Adrenal gland (tissue), 19 donors: Measurements from ENCODE around the gene TSPAN32. TPM values are rescaled to one million over a fixed set of nuclear protein-coding genes. Genes with fewer than 3 reads are reported as not detected.

ENCODE experiments used
- DNase-seq, 7 donors: peaks; one replicate each; pipeline ENCODE4 v3.0.0-alpha.2; 2019 to 2020
- H3K27ac ChIP-seq, 5 donors: fragments of 200-600 bp; sonication (generic) in 4 of 5; 1 replicate in 3 of 5; 2 replicates in 2 of 5; pipeline versions ENCODE4 v1.5.1 to v1.8.0; 2016 to 2020; ENCODE audit warnings: mild to moderate bottlenecking in 1 of 5
- H3K27me3 ChIP-seq: fragments of 200-600 bp; 2 replicates; pipeline ENCODE4 v1.8.0; 2021
- H3K36me3 ChIP-seq, 2 donors: fragments of 200-600 bp; replicated peaks in 1 of 2; 1 replicate in 1 of 2; 2 replicates in 1 of 2; pipeline versions ENCODE4 v1.5.1 to v1.8.0; 2018 to 2022
- H3K4me1 ChIP-seq, 2 donors: fragments of 200-600 bp; replicated peaks in 1 of 2; 1 replicate in 1 of 2; 2 replicates in 1 of 2; pipeline versions ENCODE4 v1.5.1 to v1.8.0; 2018 to 2021
- H3K4me3 ChIP-seq, 4 donors: fragments of 200-600 bp; sonication (generic) in 3 of 4; one replicate each; pipeline ENCODE4 v1.5.1; 2016 to 2018
- H3K9me3 ChIP-seq, 3 donors: fragments of 200-600 bp; sonication (generic) in 1 of 3; replicated peaks in 1 of 3; 1 replicate in 2 of 3; 2 replicates in 1 of 3; pipeline versions ENCODE4 v1.5.1 to v1.8.0; 2016 to 2021
- CTCF ChIP-seq, 6 experiments: fragments of 450-650 bp in 4 of 6; fragments of 200-600 bp in 2 of 6; sonication (generic) in 1 of 6; IDR thresholded peaks; 1 replicate in 5 of 6; 2 replicates in 1 of 6; pipeline versions ENCODE4 v1.5.1 to v1.8.0; 2016 to 2021; ENCODE audit warnings: antibody characterized with exemption in 6 of 6, mild to moderate bottlenecking in 2 of 6, moderate library complexity in 1 of 6
- POLR2A ChIP-seq, 2 donors: fragments of 450-650 bp; IDR thresholded peaks; one replicate each; pipeline ENCODE4 v1.6.1; 2017; ENCODE audit warnings: antibody characterized with exemption in 2 of 2, mild to moderate bottlenecking in 2 of 2, moderate library complexity in 1 of 2
- WGBS, 4 donors: extraction: QIAGEN DNeasy Blood & Tissue Kit in 2 of 4; methylation state at CpG; one replicate each; pipeline versions ENCODE4 v1.1.5 to v1.1.7; 2013 to 2017; 5-methylcytosine and 5-hydroxymethylcytosine counted together
- intact Hi-C, 2 donors: fragments of 100-400 bp; cut with DNase I; formaldehyde crosslinking; loops; one replicate each; pipeline versions ENCODE4 v1.14.1 to v1.15.0; 2022 to 2023
- long read RNA-seq, 10 donors: library from polyadenylated mRNA in 3 of 10; unstranded in 2 of 10; stranded (forward) in 1 of 10; transcript quantifications; one replicate each; pipeline ENCODE4 v2.0.0 and lab custom pipeline, GENCODE V29; 2021 to 2026
- polyA plus RNA-seq, 3 donors: library from polyadenylated mRNA; stranded (reverse); fragments of 200-250 nt in 2 of 3; fragments of 350-450 nt in 1 of 3; fragmentation: Illumina TruSeq in 1 of 3; extraction: RNeasy Lipid Tissue Mini Kit (QIAGEN cat#74804) in 1 of 3; gene quantifications; one replicate each; pipeline ENCODE4 v1.2.3, GENCODE V29; 2013 to 2014
- total RNA-seq, 9 donors: library from RNA; depleted of rRNA in 4 of 9; stranded (reverse); fragments of >200 nt in 4 of 9; fragments of 120-200 nt in 1 of 9; fragmentation: NEBNext Ultra II Directional in 1 of 9; extraction: Animal tissue kit (Norgen Biotek cat#: 25700) in 1 of 9; gene quantifications; one replicate each; pipeline versions ENCODE4 v1.1.0 to v1.2.4, GENCODE V29; 2013 to 2023
- donor health status: healthy with polysubstance abuse.
- donor health status: Bipolar disorder and iron deficiency.
- donor health status: DM: yes; HTN: yes; CAD: no.
- donor health status: DM: no; HTN: no; CAD: no.
- donor health status: DM: no; HTN: no; CAD: no.
- donor health status: DM: yes; HTN: yes; CAD: no.

Gene TSPAN32, protein sequence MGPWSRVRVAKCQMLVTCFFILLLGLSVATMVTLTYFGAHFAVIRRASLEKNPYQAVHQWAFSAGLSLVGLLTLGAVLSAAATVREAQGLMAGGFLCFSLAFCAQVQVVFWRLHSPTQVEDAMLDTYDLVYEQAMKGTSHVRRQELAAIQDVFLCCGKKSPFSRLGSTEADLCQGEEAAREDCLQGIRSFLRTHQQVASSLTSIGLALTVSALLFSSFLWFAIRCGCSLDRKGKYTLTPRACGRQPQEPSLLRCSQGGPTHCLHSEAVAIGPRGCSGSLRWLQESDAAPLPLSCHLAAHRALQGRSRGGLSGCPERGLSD
- total RNA-seq (1 to 10 TPM in 2 of 9 donors, under 1 TPM in 4, not detected in 3; 0.14 to 1.4 (median 0.62) TPM), polyA plus RNA-seq (1 to 10 TPM in 2 of 3 donors, not detected in 1; 1.7 to 7.0 TPM)
- long read RNA-seq, donor 1, result 0 reads
- long read RNA-seq, donor 2, result 0 reads
- long read RNA-seq, donor 3, result 0 reads
- long read RNA-seq, donor 4, result 0 reads
- long read RNA-seq, donor 5, result 0 reads
- long read RNA-seq, donor 6, partial matches to known transcripts, result 1 of 1 reads
- long read RNA-seq, donor 6, other reads (novel, unspliced or antisense), result 0 of 1 reads
- long read RNA-seq, donor 7, result 0 reads
- long read RNA-seq, donor 8, result 0 reads
- long read RNA-seq, donor 9, result 0 reads
- long read RNA-seq, donor 10, result 0 reads

DNA sequence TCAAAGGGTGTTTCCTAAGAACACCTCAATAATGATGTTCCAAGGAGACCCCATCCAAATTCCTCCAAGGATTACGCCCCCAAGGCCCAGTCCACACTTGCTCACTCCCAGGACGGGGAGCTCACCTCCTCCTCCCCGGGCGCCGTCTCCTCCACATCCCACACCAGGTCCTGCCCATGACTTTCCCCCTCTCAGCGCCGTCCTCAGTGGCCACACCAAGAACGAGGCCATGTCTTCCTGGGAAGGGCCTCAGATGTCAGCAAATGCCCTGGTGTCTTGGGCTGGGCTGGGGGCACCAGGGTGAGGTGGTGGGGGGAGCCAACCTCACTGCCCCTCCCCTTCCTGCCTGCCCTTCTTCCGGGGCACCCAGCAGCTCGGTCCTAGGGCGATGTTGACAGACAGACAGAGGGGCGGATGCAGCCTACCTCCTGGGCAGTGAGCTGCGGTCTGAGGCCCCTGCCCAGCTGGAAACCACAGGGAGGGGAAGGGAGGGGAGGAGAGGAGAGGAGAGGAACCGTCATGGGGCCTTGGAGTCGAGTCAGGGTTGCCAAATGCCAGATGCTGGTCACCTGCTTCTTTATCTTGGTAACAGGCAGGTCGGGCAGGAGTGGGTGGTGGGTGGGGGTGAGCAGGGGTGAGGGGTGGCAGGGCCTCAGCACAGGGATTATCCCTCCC is at the start of gene TSPAN32, which contains the start of gene C11orf21:
TSPAN32 (plus strand) TSS at position 383 of the 675 bp plus-strand sequence; CDS start at position 520, 137 bp downstream.
C11orf21 (minus strand) TSS at position 288 of the 675 bp plus-strand sequence; CDS start at position 178, 110 bp downstream.
- H3K9me3 ChIP-seq, result no peaks in the 10 kb centered on the region
- no peaks in the 10 kb centered on the region for H3K36me3 ChIP-seq
- DNase-seq, result peak in 4 of 7 donors; percentile 23 to 62 (median 34)
- no peak within 1 kb of the TSS for H3K4me3 ChIP-seq
- intact Hi-C loops, result loop anchor here (5.0 to 10.0 kb wide), 2 partner anchors 104 to 223 kb away; no protein-coding TSS in a partner anchor
- H3K4me1 ChIP-seq, result peaks cover 0 to 22% of the 10 kb centered on the region in 2 donors
- peaks cover 4% of the 10 kb centered on the region for H3K27me3 ChIP-seq
- TF ChIP-seq CTCF (IDR thresholded peaks at IDR 0.05) (no peak), POLR2A (IDR thresholded peaks at IDR 0.05) (no peak)
- WGBS, 4 donors, result 54 to 66% (median 57%) methylated on average over 8 to 16 of the region's 16 CpGs
- peak within 1 kb of the TSS in 1 of 5 donors; percentile 34 for H3K27ac ChIP-seq

GRCh38 chr11:2252018-2252417 is 49.8 kb upstream of the TSPAN32 start:
- 88 to 95% (median 92%) methylated on average over 6 of the region's 6 CpGs for WGBS, 4 donors
- Histone ChIP-seq H3K9me3 (no peaks in the 10 kb centered on the region), H3K36me3 (no peaks in the 10 kb centered on the region), H3K27me3 (no peaks in the 10 kb centered on the region), H3K4me3 (no peak overlapping the region), H3K27ac (no peak overlapping the region), H3K4me1 (no peaks in the 10 kb centered on the region)
- peak in 1 of 7 donors; percentile 24 for DNase-seq
- TF ChIP-seq POLR2A (IDR thresholded peaks at IDR 0.05) (no peak), CTCF (IDR thresholded peaks at IDR 0.05) (no peak)
- intact Hi-C loops, result no loop called here

GRCh38 chr11:2256293-2256913 is 45.4 kb upstream of the TSPAN32 start:
- no peak overlapping the region for H3K4me3 ChIP-seq
- peaks cover 7% of the 10 kb centered on the region for H3K27me3 ChIP-seq
- no peaks in the 10 kb centered on the region for H3K4me1 ChIP-seq
- no peak overlapping the region for H3K27ac ChIP-seq
- TF ChIP-seq CTCF (IDR thresholded peaks at IDR 0.05), result no peak
- no peak for TF ChIP-seq POLR2A (IDR thresholded peaks at IDR 0.05)
- intact Hi-C loops, result no loop called here
- 80 to 88% (median 85%) methylated on average over 12 to 14 of the region's 14 CpGs for WGBS, 4 donors
- no peak for DNase-seq
- no peaks in the 10 kb centered on the region for H3K36me3 ChIP-seq
- H3K9me3 ChIP-seq, result no peaks in the 10 kb centered on the region
